ENCODE measurements around the gene ANLN.
"Not testable (repeated sequence)": the region's sequence is repeated elsewhere in the genome, so short reads cannot be mapped to it uniquely, and the experiment has no call there.

ANLN gene

DNA sequence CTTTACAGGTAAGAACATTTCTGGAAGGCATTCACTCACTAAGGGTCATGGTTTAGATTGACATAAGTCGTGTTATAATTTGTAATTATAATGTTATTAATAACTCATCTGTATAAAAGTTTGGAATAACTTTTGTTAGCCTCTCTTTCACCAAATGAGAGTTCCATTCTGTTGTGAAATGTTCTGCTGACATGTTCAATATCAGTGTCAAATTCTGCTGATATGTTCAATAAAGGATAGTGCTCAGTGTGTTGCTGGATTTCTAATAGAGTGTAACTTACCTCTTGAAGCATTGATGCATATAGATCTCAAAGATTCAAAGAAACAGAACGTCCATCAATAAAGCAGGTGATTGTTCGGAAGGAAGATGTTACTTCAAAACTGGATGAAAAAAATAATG lies 30.6 kb downstream of the ANLN start:
- no peak for DNase-seq

DNA sequence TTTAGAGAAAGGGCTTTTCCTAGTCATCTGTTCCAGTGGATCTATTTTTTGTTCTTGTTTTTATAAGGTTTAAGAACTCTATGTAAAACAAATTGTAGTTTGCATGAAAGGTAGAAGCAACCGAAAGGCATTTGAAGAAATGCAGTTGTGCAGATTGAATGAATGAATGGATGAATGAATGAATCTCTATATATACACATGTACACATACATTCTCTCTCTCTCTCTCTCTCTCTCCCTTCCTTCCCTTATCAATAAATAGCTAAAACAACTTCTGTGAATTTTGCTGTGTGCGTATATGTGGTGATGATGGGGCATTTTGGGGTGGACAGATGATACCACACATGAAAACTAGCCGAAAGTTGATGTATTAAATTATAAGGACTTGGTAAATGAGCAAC lies 32.4 kb downstream of the ANLN start:
- DNase-seq, result no peak

DNA sequence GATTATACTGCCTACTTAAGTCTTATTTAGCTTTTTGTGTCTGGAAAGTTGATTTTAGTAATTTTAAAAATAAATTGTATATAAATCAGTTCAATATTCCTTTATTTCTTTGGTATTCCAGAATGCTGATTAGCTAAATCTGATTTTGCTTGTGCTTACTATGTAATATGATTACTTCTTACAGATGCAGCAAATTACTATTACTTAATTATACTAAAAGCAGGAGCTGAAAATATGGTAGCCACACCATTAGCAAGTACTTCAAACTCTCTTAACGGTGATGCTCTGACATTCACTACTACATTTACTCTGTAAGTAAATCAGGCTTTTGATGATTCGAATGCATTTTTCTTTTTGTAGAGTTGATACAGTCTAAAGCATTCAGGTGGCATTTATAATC lies 34.0 kb downstream of the ANLN start:
- DNase-seq, result no peak

DNA sequence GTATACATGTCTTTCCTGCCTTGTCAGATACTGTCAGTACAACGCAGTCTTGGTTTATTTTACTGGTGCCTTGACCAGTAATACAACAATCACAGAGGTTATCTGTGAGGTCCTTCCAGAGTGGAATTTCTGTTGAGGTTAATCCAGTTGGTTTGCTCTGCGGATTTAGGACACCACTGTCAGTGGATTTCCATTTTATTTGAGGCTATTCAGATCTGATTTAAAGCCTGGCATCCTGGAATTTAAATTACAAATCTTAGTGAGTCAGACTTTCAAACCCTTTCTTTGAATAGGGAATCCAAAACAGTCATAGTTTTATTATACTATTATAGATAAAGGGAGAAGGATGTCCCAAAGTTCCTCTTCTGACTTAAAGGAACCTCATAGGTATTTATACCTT lies 40.5 kb downstream of the ANLN start:
- no peak for DNase-seq

DNA sequence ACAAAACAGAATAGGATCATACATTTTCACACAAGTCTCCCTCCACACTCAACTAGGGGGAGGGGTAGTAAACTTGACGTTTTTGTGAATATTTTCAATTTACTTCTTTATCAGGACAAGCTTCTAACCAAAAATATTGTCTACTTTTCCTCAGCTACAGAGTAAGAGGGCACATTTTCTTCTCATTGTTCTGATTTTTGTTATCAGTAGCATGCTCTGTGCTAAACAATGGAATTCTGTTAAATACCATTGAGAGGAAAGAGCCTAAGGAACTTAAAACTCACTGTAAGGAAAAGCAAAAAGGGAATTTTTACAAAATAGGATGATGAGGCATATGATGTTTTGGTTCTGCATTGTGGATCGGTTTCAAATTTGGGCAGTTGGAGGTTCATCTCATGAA lies 41.2 kb downstream of the ANLN start:
- no peak for DNase-seq

DNA sequence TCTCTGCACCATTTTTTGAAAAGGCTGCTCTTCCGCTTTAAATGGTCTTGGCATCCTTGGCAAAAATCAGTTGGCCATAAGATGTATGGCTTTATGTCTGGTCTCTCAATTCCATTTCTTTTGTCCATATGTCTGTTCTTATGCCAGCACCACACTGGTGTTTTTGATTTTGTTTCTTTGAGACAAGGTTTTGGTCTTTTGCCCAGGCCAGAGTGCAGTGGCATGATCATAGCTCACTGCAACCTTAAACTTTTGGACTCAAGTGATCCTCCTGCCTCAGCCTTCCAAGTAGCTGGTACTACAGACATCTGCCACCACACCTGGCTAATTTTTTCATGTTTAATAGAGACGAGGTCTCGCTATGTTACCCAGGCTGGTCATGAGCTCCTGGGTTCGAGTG lies 48.5 kb downstream of the ANLN start:
- DNase-seq, result no peak

DNA sequence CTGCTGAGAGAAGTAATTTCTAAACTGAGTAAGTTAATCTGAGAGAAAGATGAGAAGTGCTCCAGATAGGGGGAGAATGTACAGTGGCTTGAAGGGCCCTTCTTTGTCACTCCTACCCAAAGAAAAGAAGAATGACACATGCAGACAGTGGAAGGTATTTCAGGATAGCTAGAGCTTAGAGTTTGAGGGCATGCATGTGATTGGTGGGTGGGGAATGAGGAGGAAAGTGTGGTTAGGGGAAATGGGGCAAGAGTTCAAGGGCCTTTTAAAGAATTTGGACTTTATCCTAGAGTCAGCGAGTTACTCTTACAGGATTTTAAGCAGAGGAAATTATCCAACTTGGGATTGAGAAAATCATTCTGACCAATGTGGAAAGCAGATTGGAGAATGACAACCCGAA lies 50.0 kb downstream of the ANLN start:
- no peak for DNase-seq

DNA sequence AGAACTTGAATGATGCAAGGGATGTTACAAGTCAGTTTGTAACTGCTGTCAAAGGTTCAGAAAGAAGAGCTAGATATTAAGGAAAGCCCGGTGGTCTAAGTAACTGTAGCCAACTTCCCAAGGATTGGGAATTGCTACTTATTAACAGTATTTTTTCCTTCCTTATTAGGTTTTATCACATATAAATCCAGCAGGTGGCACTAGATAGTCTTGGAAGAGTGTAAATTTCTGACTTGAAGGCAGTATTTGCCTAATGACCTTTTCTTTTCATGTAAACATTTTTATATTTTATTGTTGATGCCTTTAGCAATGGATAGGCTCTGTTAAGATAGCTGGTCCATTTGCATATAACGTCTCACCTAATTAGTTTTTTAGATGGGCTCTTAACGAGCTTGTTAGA lies 51.2 kb downstream of the ANLN start:
- DNase-seq, result peak; percentile 6

DNA sequence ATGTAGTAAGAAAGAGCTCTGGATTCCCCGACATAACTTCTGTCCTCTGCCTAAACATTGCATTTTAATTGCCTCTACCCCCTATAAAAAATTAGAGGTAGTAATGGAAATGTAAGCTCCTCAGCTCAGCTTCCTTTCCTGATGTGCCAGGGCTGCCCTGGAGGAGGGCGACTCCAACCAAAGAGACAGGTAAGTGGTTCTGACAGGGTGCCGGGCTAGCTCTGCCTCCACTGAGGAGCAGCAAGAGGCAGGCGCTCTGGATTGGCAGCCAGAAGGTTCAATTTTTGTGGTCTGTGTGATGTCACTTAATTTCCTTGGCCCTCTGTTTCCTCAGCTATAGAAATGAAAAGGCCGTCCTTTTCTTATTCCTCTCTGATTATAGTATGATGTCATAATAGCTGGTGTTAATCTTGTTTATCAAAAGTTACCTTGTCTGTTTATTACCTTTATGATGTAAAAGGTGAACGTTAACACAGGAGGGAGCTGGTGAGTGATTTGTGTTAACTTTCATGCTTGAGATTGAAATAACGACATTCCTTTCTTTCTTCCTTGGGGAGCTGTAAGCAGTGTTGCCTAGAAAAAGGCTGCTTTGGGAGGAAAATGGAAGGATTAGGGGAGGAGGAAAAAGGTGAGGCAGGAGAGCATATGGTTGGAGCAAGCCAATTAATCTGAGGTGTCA lies 51.8 kb downstream of the ANLN start:
- DNase-seq, result no peak

DNA sequence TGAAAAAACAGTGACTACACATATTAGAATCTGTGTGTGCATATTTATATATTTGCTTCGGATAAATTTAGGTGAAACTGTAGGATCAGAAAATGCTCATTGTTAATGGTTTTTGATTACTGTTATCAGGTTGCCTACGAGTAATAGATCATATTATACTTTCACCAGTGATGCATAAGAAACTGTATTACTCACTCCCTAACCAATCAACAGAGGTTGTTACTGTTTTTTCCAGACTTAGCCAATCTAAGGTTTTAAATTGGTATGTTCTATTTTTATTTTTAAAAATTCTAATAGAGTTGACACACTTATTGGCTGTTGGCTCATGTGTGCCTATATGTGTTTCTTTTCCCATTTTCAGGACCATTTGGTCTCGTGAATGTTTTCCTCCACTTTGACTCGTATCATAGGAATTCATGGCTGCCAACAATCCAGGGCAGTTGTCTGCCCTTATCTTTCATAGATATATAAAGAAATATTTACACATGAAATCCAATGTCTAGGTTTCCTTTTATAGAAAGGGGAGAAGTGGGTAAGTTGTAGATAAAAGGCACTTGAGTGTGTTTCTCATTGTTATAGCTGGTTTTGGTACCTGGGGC lies 59.2 kb downstream of the ANLN start:
- no peak for DNase-seq

DNA sequence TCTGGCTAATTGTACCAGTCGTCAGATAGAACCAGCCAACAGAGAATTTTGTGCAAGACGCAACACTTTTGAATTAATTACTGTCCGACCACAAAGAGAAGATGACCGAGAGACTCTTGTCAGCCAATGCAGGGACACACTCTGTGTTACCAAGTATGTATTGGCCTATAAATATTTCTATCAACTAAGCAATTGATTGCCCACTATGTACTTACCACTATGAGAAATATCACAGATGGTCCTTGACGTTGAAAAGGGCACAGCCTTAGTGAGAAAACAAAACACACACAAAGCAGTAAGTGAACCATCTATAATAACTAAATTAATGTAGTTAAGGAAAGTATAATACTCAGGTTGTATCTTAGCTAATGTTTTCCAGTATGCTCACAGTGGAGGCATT lies 60.0 kb downstream of the ANLN start:
- no peak for DNase-seq

DNA sequence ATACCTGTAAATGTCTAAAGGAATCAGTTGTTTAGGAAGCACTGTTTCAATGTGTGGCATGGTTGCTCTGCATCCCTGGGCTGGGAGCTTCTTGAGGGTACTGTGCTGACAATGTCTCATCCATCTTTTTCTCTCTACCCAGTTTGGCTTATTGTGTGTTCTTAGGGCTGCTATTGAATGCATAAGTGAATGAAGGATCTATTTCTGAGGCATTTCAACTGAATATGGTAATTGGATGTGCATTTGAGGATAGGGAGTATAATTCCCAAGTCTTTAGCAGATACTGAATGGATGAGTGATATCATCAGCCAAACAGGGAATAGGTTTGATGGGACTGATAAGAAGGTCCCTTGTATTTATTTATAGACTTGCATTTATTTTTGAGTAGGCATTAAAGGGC lies 64.1 kb downstream of the ANLN start:
- DNase-seq, result no peak

DNA sequence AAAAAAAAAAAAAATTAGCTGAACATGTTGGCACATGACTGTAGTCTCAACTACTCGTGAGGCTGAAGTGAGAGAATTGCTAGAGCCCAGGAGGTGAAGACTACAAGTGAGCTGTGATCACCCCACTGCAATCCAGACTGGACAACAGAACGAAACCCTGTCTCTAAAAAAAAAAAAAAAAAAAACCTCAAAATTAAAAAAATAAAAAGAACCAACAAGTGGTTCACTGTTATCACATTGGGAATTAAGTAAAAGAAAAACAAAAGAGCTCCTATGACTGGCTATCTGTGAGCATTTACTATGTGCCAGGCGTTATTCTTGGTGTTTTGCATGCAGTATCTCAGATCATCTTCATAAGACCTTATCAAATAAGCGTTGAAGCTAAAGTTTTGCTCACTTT lies 66.0 kb downstream of the ANLN start:
- DNase-seq, result no peak

DNA sequence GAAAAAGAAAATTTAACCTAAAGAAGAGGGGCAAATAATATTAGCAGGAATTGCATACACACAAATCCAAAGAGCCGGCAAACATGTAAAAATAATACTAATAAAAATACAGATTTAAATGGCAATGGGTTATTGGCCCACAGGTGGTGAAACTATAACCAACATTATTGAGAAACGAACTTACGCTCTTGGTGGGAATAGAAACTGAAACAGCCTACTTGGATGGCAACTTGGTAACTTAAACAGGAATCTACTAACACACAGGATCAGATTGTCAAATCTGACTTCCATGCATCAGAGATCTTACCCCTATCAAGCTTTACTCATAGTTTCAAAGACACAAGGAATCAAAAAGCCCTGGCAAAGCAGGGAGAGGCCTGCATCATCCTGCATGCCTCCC lies 66.5 kb downstream of the ANLN start:
- peak; percentile 34 for DNase-seq

DNA sequence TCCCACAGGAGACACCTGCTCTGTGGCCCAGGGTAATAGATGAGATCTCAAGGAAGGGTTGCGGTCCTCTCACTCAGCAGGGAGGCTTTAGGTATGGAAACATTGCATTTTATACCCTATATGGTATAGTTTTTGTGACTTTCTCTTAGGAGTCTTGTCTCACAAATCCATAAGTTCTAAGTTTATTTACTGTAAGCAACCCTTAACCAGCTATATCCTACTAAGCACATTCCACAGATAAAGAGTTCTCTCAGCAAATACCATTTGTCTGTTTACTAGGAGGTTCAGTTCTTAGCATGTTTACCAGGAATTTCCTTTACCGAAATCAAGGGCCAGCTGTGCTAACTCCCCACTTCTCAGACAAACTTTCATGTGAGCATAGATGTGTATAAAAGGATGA lies 66.9 kb downstream of the ANLN start:
- no peak for DNase-seq

DNA sequence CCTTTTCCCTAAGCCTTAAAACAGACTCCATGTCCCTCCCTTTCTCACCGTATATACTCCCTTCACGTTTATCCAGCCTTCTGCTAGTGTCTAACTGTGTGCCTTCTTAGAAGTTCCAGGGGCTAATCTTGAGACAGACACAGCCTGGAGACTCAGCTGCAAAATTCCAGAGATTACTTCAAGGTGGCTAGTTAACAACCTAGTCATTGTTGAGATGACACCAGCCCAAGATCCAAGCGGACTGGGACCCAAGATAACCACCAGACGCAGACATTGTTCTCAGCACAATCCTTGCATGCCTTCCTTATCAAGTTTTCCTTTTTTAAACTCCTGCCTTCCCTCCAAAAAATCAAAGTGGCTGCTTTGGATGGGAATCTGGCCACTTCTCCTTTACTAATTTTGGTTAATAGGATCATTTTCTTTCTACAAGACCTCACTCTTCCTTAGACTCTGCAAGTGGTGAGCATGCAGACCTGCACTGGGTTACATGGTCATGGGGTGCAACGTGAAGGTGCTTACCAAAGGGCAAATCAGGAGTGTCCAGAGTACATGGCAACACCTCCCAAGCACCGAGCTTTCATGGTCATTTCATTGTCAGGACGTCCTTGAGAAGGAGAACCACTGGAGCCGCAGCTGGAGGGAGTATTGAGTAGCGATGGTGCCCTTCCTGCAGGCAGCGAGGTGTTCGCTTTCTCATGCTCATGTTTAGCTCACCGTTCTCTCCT lies 69.7 kb downstream of the ANLN start:
- no peak for DNase-seq

DNA sequence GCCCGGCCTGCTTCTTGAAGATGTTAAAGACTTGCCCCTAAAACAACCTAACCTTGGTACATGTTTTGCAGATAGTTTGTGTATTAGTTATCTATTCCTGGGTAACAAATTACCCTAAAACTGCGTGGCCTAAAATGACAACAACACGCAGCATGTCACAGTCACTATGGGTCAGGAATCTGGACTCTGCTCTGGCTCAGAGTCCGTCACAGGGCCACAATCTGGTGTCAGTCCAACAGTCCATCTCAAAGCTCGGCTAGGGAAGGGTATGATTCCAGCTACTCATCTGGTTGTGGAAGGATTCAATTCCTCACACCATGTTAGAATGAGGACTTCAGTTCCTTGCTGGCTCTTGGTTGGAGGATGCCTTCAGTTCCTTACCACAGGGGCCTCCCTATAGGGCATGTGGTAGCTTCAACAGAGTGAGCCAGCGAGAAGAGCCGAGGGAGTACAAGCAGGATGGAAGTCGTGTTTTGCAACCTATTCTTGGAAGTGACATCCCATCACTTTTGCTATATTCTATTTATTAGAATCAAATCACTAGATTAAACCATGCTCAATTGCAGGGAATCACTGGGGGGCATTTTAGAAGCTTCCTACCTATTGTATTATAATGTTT lies 71.3 kb downstream of the ANLN start:
- no peak for DNase-seq

DNA sequence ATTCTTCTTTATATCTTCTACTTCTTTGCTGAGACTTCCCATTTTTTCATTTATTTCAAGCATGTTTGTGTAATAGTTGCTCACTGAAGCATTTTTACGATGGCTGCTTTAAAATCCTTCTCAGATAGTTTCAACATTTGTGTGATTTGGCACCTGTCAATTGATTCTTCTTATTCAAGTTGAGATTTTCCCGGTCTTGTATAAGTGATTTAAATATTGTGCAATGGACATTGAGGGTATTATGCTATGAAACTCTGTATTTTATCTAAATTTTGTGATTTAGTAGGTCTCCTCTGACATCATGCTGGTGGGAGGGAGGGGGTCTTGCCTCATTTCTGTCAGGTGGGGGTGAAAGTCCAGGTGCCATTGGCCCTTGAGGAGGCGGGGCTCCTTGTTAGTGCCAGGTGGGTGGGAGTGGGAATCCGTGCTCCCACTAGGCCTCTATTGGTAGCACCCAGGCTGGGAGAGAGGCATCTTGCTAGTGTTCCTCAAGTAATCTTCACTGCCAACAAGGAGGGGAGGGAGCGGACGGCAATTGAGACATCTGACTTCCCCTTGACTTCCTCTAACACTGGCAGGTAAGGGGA lies 73.0 kb downstream of the ANLN start:
- DNase-seq, result no peak

DNA sequence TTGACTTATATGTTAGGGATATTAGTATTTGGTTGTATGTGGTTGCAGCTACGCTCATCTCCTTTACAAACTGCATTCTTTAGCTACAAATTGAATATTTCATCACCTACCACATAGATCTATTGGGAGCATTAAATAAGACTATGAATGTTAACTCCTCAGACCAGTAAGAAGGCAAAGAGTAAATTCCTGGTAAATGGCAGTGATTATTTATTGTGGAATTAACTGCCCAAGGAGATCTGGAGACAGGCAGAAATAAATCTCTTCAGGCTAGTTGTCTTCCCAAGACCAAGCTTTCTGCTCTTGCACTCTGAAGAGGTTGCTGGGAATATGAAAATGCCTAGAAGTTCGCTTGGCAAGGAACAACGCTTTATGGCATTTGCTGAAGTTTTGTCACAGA lies 74.6 kb downstream of the ANLN start:
- DNase-seq, result no peak

DNA sequence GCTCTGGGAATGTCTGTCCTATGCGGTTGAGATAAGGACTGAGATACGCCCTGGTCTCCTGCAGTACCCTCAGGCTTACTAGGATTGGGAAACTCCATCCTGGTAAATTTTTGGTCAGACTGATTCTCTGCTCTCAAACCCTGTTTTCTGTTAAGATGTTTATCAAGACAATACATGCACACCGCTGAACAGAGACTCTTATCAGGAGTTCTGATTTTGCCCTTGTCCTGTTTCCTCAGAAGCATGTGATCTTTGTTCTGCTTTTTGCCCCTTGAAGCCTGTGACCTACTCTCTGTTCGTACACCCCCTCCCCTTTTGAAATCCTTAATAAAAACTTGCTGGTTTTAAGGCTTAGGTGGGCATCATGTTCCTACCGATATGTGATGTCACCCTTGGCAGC lies 76.3 kb downstream of the ANLN start:
- DNase-seq, result not testable (repeated sequence)

DNA sequence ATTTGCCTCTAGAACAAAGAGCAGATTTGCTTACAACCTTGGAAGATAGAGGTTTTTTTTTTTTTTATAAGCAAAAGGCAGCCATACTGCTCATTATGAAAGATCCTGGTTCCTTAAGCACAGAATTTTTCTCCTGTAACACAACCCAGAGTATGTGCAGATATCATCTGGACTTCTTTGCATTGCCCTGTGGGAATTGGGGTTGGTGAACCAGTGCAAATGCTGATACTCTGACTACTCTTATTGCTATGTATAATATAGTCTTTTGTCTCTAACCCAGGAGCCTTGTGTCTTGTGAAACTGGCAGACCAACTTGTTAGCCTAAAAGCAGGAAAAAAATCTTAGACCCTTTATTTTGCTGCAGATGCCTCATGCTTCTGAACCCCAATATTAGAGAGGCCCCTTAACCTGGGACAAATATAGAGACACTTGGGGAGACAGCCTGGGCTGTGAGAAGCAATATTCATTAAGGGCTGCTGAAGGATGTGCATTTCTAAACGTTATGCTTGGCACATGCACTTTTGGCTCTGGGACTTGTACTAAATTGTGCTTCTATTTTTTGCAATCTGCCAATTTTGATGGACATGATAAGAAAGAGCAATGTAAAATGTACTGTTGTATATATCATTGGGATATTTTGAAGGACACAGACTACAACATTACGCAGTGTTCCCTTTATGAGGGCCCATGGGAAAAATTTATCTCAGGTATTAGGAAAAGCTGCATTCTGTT lies 78.9 kb downstream of the ANLN start:
- no peak for DNase-seq

DNA sequence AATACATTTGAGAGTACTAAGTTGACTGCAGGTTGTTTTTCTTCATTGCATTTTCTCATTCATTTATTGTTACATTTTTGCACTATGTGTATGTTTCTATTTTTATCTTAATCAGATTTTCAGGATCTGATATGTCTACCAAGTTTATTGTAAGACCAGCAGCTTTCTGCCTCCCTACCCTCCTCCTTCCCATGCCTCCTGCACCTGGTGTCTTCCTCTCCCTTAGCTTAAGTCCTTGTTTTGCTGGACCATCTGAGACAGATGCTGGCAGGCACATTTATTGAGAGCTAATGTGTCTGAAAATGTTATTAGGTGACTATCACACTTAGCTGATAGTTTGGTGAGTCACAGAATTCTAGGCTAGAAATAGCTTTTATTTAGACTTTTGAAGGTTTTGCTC lies 79.6 kb downstream of the ANLN start:
- no peak for DNase-seq

DNA sequence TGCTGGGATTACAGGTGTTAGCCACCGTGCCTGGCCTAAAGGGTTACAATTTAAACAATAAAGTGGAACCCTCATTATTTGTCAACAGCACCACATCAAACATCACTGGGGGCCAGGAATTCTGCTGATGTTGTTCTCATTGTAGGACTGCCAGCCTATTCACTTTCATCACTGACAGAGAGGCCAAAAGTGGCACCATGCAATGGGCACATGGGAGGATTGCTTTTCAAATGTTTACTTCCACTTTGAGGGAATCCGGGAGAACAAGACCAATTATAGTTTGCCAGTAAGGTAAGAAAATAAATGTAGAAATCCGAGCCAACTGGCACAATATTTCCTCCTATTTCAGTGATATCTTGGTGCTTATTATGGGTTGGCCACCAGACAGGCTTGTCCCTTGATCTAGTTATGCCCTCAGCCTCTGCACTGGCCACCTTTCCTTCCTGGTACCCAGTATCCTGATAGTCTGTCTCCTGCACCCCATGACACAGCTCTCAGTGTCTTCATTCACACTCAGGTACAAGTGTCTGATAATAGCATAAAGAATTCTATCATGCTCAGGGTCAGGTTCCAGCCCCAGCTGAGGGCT lies 82.6 kb downstream of the ANLN start:
- DNase-seq, result no peak

Data from MV-4-11 (cell line).